Measurements from ENCODE around the gene USP48. TPM values are rescaled to one million over a fixed set of nuclear protein-coding genes. Genes with fewer than 3 reads are reported as not detected.

USP48 gene
- total and polyA plus RNA-seq, 12 donors = 35.9 to 156 (median 86.4) TPM

GRCh38 chr1:21799730-21800129 is 16.8 kb upstream of the USP48 start:
- intact Hi-C loops (cut with DNase I) = loop anchor here in 1 of 2 donors (10.0 kb wide), 1 partner anchor 155 kb away; no protein-coding TSS in a partner anchor
- DNase-seq = no peak
- no peaks in the 10 kb centered on the region for H3K27me3 ChIP-seq
- no peaks in the 10 kb centered on the region for H3K36me3 ChIP-seq (replicated peaks in 1 of 2)
- TF ChIP-seq CTCF (IDR thresholded peaks at IDR 0.05) (no peak), POLR2A (IDR thresholded peaks at IDR 0.05) (no peak)
- peaks cover 0 to 7% of the 10 kb centered on the region in 2 donors for H3K4me1 ChIP-seq (replicated peaks in 1 of 2)
- no peak overlapping the region for H3K4me3 ChIP-seq
- WGBS, 4 donors = 81 to 89% (median 87%) methylated on average over 4 to 5 of the region's 5 CpGs
- no peak overlapping the region for H3K27ac ChIP-seq
- H3K9me3 ChIP-seq (replicated peaks in 1 of 3) = peaks cover 0 to 5% (median 0%) of the 10 kb centered on the region in 3 donors

GRCh38 chr1:21795075-21795474 is 12.1 kb upstream of the USP48 start:
- no peak for TF ChIP-seq POLR2A (IDR thresholded peaks at IDR 0.05)
- TF ChIP-seq CTCF (IDR thresholded peaks at IDR 0.05) = no peak
- Histone ChIP-seq H3K27me3 (no peaks in the 10 kb centered on the region), H3K4me1 (replicated peaks in 1 of 2) (no peaks in the 10 kb centered on the region), H3K36me3 (replicated peaks in 1 of 2) (no peaks in the 10 kb centered on the region), H3K27ac (no peak overlapping the region), H3K4me3 (no peak overlapping the region), H3K9me3 (replicated peaks in 1 of 3) (peaks cover 0 to 8% (median 0%) of the 10 kb centered on the region in 3 donors)
- WGBS, 4 donors = 83 to 95% (median 90%) methylated on average over 6 of the region's 6 CpGs
- intact Hi-C loops (cut with DNase I) = loop anchor here in 1 of 2 donors (10.0 kb wide), 1 partner anchor 160 kb away; no protein-coding TSS in a partner anchor
- DNase-seq = no peak

- Histone ChIP-seq H3K4me1 (replicated peaks in 1 of 2) (no peaks in the 10 kb centered on the region), H3K9me3 (replicated peaks in 1 of 3) (peaks cover 0 to 8% (median 0%) of the 10 kb centered on the region in 3 donors), H3K27ac (no peak overlapping the region), H3K4me3 (no peak overlapping the region), H3K27me3 (no peaks in the 10 kb centered on the region), H3K36me3 (replicated peaks in 1 of 2) (no peaks in the 10 kb centered on the region)
- no peak for DNase-seq
- intact Hi-C loops (cut with DNase I) = loop anchor here in 1 of 2 donors (10.0 kb wide), 1 partner anchor 160 kb away; no protein-coding TSS in a partner anchor
- TF ChIP-seq CTCF (IDR thresholded peaks at IDR 0.05) (no peak), POLR2A (IDR thresholded peaks at IDR 0.05) (no peak)
- WGBS, 4 donors = 93 to 95% (median 94%) methylated on average over 2 of the region's 2 CpGs
These were observed 11.7 kb upstream of the USP48 start for GRCh38 chr1:21794656-21795055.

GRCh38 chr1:21793104-21793503 is 10.2 kb upstream of the USP48 start:
- 61 to 77% (median 74%) methylated on average over 2 of the region's 2 CpGs for WGBS, 4 donors
- no peaks in the 10 kb centered on the region for H3K4me1 ChIP-seq (replicated peaks in 1 of 2)
- H3K36me3 ChIP-seq (replicated peaks in 1 of 2) = no peaks in the 10 kb centered on the region
- no peak overlapping the region for H3K27ac ChIP-seq
- H3K9me3 ChIP-seq (replicated peaks in 1 of 3) = peaks cover 0 to 8% (median 0%) of the 10 kb centered on the region in 3 donors
- no peak overlapping the region for H3K4me3 ChIP-seq
- intact Hi-C loops (cut with DNase I) = loop anchor here in 1 of 2 donors (10.0 kb wide), 1 partner anchor 162 kb away; no protein-coding TSS in a partner anchor
- no peak for DNase-seq
- H3K27me3 ChIP-seq = no peaks in the 10 kb centered on the region
- TF ChIP-seq CTCF (IDR thresholded peaks at IDR 0.05) (no peak), POLR2A (IDR thresholded peaks at IDR 0.05) (no peak)

Measured in adrenal gland (tissue), 12 donors.